B cell (primary cell): Measurements from ENCODE around the gene IKZF3. TPM values are rescaled to one million over a fixed set of nuclear protein-coding genes. Genes with fewer than 3 reads are reported as not detected.

ENCODE experiments used
- ATAC-seq: fragments of 200-7000 bp; cut with Tn5 transposase; one replicate; pipeline ENCODE4 v1.10.0; 2021; ENCODE audit warnings: low read depth, mild to moderate bottlenecking, moderate number of reproducible peaks, moderate library complexity
- CTCF ChIA-PET: fragments of 350-600 bp; sonication (Branson Sonifier 250); formaldehyde crosslinking; loops from one replicate; lab custom pipeline; 2021; ENCODE audit warnings: antibody characterized with exemption, inconsistent platforms; lab: Charles Lee
- POLR2A ChIA-PET: fragments of 350-600 bp; sonication (Branson Sonifier 250); formaldehyde crosslinking; loops from one replicate; lab custom pipeline; 2021; ENCODE audit warnings: antibody characterized with exemption; lab: Charles Lee
- DNase-seq: peaks from one replicate; pipeline ENCODE4 v3.0.0; 2013
- H2AFZ ChIP-seq: 2 replicates; pipeline ENCODE4 v1.6.1; 2012; ENCODE audit warnings: mild to moderate bottlenecking, low read depth, low read length; ENCODE audit not compliant: insufficient read depth, poor library complexity, severe bottlenecking
- H3K27ac ChIP-seq, 2 donors: 1 replicate in 1 of 2; 2 replicates in 1 of 2; pipeline ENCODE4 v1.5.1; 2012 to 2013; ENCODE audit warnings: low read length in 2 of 2, mild to moderate bottlenecking in 2 of 2, moderate library complexity in 1 of 2
- H3K27me3 ChIP-seq, 4 experiments: fragments of 200-600 bp in 1 of 4; sonication (generic) in 1 of 4; replicated peaks in 1 of 4; 1 replicate in 2 of 4; 2 replicates in 2 of 4; pipeline versions ENCODE4 v1.6.1 to v1.7.0; 2013 to 2016; ENCODE audit warnings: low read length in 3 of 4, mild to moderate bottlenecking in 2 of 4, mixed read lengths in 1 of 4, moderate library complexity in 1 of 4; ENCODE audit not compliant: insufficient read depth in 4 of 4, control insufficient read depth in 3 of 4; ENCODE audit errors: control extremely low read depth in 1 of 4
- H3K36me3 ChIP-seq, 2 experiments: replicated peaks in 1 of 2; 1 replicate in 1 of 2; 2 replicates in 1 of 2; pipeline versions ENCODE4 v1.6.1 to v1.7.1; 2013; ENCODE audit warnings: low read length in 1 of 2; ENCODE audit not compliant: insufficient read depth in 2 of 2, control insufficient read depth in 1 of 2; ENCODE audit errors: control extremely low read depth in 1 of 2, extremely low read depth in 1 of 2
- H3K4me1 ChIP-seq, 2 donors: fragments of 200-600 bp in 1 of 2; sonication (generic) in 1 of 2; 1 replicate in 1 of 2; 2 replicates in 1 of 2; pipeline versions ENCODE4 v1.5.1 to v1.6.1; 2013 to 2017; ENCODE audit warnings: low read length in 2 of 2; ENCODE audit not compliant: control insufficient read depth in 2 of 2, insufficient read depth in 2 of 2
- H3K4me2 ChIP-seq: replicated peaks from 2 replicates; pipeline ENCODE3; 2012; ENCODE audit warnings: mild to moderate bottlenecking, low read depth, low read length; ENCODE audit not compliant: poor library complexity, severe bottlenecking
- H3K4me3 ChIP-seq, 5 experiments: fragments of 200-600 bp in 1 of 5; sonication (generic) in 1 of 5; 1 replicate in 3 of 5; 2 replicates in 2 of 5; pipeline versions ENCODE4 v1.5.1 to v1.7.0; 2011 to 2016; ENCODE audit warnings: low read length in 4 of 5, mild to moderate bottlenecking in 4 of 5, low read depth in 2 of 5, control low read depth in 1 of 5, moderate library complexity in 1 of 5; ENCODE audit not compliant: insufficient read depth in 1 of 5; ENCODE audit errors: control extremely low read depth in 1 of 5, extremely low read depth in 1 of 5
- H3K79me2 ChIP-seq: fragments of 200-600 bp; sonication (generic); one replicate; pipeline ENCODE4 v1.6.0; 2016; ENCODE audit warnings: low read length; ENCODE audit not compliant: control insufficient read depth, insufficient read depth
- H3K9ac ChIP-seq: fragments of 200-600 bp; sonication (generic); 2 replicates; pipeline ENCODE4 v1.6.1; 2017; ENCODE audit warnings: mild to moderate bottlenecking, low read length, moderate library complexity
- H3K9me3 ChIP-seq, 3 donors: one replicate each; pipeline versions ENCODE4 v1.6.1 to v1.7.1; 2013; ENCODE audit warnings: low read length in 2 of 3; ENCODE audit not compliant: control insufficient read depth in 2 of 3, insufficient read depth in 1 of 3; ENCODE audit errors: control extremely low read depth in 1 of 3
- H4K20me1 ChIP-seq: 2 replicates; pipeline ENCODE4 v1.6.0; 2012; ENCODE audit warnings: mild to moderate bottlenecking, low read length; ENCODE audit not compliant: insufficient read depth, control insufficient read depth, poor library complexity, severe bottlenecking
- H3K27ac Mint-ChIP-seq: one replicate; pipeline ENCODE4 v1.8.0; 2021; ENCODE audit warnings: mixed read lengths
- H3K27me3 Mint-ChIP-seq: one replicate; pipeline ENCODE4 v1.8.0; 2021; ENCODE audit warnings: mixed read lengths
- H3K4me1 Mint-ChIP-seq: one replicate; pipeline ENCODE4 v1.8.0; 2021; ENCODE audit warnings: mixed read lengths
- H3K4me3 Mint-ChIP-seq: one replicate; pipeline ENCODE4 v1.8.0; 2021; ENCODE audit warnings: mixed read lengths
- H3K9me3 Mint-ChIP-seq: one replicate; pipeline ENCODE4 v1.8.0; 2022; ENCODE audit warnings: mixed read lengths; ENCODE audit not compliant: insufficient read depth
- CTCF ChIP-seq: fragments of 200-600 bp; IDR thresholded peaks from one replicate; pipeline ENCODE4 v1.8.0; 2022; ENCODE audit warnings: antibody characterized with exemption, mild to moderate bottlenecking
- EZH2 ChIP-seq: IDR thresholded peaks from 2 replicates; pipeline ENCODE4 v1.6.1; 2012; ENCODE audit warnings: borderline replicate concordance, low read depth, mild to moderate bottlenecking, moderate library complexity, low read length; ENCODE audit not compliant: insufficient read depth, poor library complexity, severe bottlenecking
- WGBS: methylation state at CpG from one replicate; pipeline ENCODE4 v1.1.5; 2013; ENCODE audit warnings: missing lambda C conversion rate; ENCODE audit not compliant: insufficient coverage; 5-methylcytosine and 5-hydroxymethylcytosine counted together
- intact Hi-C: fragments of 100-400 bp; cut with micrococcal nuclease; formaldehyde crosslinking; loops from one replicate; pipeline ENCODE4 v1.10.0; 2022
- polyA plus RNA-seq: library from polyadenylated mRNA; depleted of rRNA; stranded (reverse); fragments of >200 nt; gene quantifications from 2 replicates; pipeline ENCODE4 v1.2.3, GENCODE V29; 2012
- total RNA-seq, 2 donors: library from RNA; stranded (reverse); fragments of 120-200 nt in 1 of 2; gene quantifications; 1 replicate in 1 of 2; 2 replicates in 1 of 2; pipeline versions ENCODE4 v1.2.3 to v1.2.4, GENCODE V29; 2013 to 2022

IKZF3 gene
- total and polyA plus RNA-seq, 2 donors (not counting 1 experiment from before 2014, with no cell fraction given), result 63.0 to 178 TPM

- no peaks in the 10 kb centered on the region for H3K9me3 Mint-ChIP-seq
- H3K4me3 Mint-ChIP-seq, result peak overlapping the region; percentile 56
- peaks cover 71% of the 10 kb centered on the region for H3K4me1 Mint-ChIP-seq
- H3K27ac Mint-ChIP-seq, result peak overlapping the region; percentile 86
- peaks cover 75% of the 10 kb centered on the region for H3K79me2 ChIP-seq
- DNase-seq, result no peak
- H3K27ac ChIP-seq, result peak overlapping the region; percentile 36 to 86
- no peak for ATAC-seq
- no peak overlapping the region for H3K9ac ChIP-seq
- ChIA-PET CTCF (interaction anchor here (0.5 to 4.5 kb wide), 9 partner anchors 10 to 244 kb away, joined by 3 to 31 read pairs (median 4); no protein-coding TSS in a partner anchor), POLR2A (interaction anchor here (0.6 to 0.8 kb wide), 4 partner anchors 22 to 104 kb away, joined by 3 to 10 read pairs (median 4); no protein-coding TSS in a partner anchor)
- no peaks in the 10 kb centered on the region for H3K27me3 Mint-ChIP-seq
- H3K4me2 ChIP-seq, result peak overlapping the region; percentile 63
- H3K4me3 ChIP-seq, result no peak overlapping the region
- no peak overlapping the region for H2AFZ ChIP-seq
- 54% methylated on average over 2 of the region's 6 CpGs for WGBS
- intact Hi-C loops, result no loop called here
- TF ChIP-seq CTCF (no peak), EZH2 (no peak)
- H3K9me3 ChIP-seq, result no peaks in the 10 kb centered on the region
- H4K20me1 ChIP-seq, result peaks cover 19% of the 10 kb centered on the region
- no peaks in the 10 kb centered on the region for H3K27me3 ChIP-seq
- H3K4me1 ChIP-seq, result peaks cover 75 to 82% of the 10 kb centered on the region in 2 donors
- H3K36me3 ChIP-seq, result peaks cover 14 to 64% of the 10 kb centered on the region in 2 experiments
These were observed 72.8 kb downstream of the IKZF3 start for GRCh38 chr17:39791111-39791992.
